ENCODE data around the gene C19orf53.
A peak's percentile ranks its signal among the peaks of the same experiment; 100 is the strongest.
"Not testable (repeated sequence)": the region's sequence is repeated elsewhere in the genome, so short reads cannot be mapped to it uniquely, and the experiment has no call there.

The C19orf53 gene

DNA sequence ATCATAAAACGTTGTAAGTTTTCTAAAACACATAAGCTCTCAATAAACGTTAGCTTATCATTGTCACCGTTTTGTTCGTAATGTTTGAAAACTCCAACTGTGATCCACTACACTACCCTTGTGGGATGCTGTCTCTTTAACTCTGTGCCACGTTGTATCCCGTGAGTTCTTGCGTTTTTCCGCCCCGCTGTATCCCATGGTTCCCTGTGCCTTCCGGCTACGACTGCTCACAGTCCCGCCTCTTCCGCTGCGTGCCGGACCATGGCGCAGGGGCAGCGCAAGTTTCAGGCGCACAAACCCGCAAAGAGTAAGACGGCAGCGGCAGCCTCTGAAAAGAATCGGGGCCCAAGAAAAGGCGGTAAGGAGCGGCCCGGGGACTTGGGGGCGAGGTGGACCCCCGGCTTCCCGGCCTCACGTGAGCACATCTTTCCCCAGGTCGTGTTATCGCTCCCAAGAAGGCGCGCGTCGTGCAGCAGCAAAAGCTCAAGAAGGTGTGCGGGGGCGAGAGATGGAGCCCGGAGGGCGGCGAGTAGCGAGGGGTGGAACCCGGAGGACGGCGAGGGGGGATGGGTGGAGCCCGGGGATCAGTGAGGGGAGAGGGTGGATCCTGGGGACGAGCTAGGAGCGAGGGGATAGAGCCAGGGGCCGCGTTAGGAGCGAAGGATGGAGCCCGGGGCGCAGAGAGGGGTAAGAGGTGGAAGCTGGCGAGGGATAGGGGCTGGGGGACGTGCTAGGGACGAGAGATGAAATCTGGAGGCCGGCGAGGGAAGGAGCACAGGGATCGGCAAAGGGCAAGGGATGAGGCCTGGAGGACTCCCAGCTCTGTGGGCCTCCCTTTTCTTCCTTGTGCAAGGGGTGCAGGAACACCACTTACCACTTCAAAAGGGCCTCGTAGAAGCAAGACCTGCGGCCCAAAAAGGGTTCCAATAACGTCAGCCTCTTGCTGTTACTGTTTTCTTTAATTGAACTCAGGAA lies at the start of gene C19orf53:
Gene C19orf53 (plus strand): TSS at position 240 of the 975 bp plus-strand sequence. CDS start 22 bp downstream, at position 262.
- peak; percentile 71 to 83 for DNase-seq

DNA sequence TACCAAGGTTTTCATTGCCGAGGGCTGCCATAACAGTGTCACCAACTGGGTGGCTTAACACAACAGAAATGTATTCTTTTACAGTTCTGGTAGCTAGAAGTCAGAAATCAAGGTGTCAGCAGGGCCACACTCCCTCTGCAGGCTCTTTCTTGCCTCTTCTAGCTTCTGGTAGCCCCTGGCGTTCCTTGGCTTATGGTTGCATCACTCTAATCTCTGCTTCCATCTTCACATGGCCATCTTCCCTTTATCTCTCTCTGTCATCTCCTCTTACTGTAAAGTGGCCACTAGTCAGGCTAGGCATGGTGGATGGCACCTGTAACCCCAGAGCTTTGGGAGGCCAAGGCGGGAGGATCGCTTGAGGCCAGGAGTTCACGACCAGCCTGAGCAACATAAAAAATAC lies 47.9 kb upstream of the C19orf53 start:
- no peak for DNase-seq

DNA sequence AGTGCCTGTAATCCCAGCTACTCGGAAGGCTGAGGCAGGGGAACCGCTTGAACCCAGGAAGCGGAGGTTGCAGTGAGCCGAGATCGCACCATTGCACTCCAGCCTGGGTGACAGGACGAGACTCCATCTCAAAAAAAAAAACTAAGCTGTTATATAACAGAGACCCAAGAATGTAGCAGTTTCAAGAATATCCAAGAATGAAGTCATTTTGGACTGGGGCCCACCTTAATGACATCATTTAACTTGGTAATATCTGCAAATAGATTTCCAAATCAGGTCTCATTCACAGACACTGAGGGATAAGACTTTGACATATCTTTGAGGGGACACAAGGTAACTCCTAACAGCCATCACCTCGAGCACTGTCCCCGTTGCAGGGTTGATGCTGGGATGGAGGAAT lies 46.5 kb upstream of the C19orf53 start:
- no peak for DNase-seq

DNA sequence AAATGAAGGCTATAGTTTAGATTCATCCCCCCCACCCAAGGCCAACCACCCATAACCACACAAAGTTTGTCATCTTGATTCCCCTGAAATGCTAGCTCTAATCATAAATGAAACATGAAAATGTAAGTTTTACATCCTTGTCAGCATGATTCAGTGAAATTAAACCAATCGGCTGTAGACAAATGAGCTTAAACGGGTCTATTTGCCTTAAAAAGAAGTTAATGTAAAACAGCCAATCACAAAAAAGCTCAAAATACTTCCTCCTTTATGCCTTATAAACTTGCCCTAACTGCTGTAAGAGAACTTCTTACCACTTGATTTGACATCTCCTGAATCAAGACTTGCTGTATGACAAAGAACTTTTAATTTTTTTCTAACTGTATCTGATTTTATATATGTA lies 44.4 kb upstream of the C19orf53 start:
- no peak for DNase-seq

DNA sequence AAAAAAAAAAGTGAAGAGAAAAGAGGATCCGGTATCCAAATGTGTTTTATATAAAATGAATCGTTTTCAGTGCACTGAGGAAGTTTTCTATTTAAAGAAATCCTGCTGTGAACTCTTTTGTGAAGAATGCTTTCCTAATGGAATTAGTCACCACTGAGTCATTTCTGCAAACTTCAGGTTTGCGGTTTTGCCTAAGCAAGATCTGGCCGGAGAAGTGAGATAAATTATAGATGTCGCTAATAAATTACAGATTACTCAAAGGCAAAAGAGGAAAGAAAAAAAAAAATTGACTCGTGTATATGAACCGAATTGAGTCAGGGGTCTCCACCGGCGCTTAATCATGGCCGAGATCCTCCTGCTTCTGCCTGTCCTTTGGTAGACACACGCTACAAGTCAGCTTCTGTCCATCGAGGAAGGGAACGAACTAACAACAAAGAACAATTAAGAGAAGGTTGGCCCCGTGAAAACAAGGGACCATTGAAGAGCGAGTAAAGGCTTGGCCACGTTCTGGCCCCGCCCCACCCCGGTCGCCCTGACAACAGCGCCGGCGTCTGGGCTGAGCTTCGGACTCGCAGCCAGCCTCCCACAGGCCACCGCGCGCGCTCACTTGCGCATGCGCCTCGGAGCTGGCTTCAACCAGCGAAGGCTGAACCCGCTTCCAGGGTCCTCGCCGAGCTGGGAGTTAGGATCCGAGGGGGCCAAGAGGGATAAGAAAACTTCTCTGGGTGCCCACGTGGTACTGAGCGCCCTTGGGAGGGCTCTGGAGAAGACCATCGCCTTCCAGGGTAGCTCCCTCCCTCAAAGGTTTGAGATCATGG lies 42.9 kb upstream of the C19orf53 start:
- DNase-seq = peak; percentile 93 to 95

DNA sequence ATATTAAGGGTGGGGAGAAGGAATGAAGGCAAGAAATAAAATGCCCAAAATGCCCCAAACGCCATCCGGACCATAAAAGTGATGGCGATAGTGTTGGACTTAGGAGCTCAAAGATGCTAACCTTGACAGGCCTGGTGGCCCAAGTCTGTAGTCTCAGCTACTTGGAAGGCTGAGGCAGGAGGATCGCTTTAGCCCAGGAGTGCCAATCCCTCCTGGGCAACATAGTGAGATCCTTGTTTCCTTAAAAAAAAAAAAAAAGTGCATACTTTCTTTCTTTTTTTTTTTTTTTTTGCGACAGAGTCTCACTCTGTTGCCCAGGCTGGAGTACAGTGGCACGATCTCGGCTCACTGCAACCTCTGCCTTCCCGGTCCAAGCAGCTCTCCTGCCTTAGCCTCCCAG lies 41.9 kb upstream of the C19orf53 start:
- no peak for DNase-seq

DNA sequence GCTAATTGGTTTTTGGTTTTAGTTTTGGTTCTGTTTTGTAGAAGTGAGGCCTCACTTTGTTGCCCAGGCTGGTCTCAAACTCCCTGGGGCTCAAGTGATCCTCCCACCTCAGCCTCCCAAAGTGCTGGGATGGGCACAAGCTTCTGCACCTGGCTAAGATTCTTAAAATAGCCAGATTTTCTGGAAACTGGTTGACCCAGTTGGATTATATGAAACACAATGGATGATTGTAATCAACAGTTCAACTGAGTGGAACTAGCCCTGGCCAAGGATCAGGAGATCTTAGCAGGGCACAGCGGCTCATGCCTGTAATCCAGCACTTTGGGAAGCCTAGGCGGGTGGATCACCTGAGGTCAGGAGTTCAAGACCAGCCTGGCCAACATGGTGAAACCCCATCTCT lies 39.5 kb upstream of the C19orf53 start:
- no peak for DNase-seq

DNA sequence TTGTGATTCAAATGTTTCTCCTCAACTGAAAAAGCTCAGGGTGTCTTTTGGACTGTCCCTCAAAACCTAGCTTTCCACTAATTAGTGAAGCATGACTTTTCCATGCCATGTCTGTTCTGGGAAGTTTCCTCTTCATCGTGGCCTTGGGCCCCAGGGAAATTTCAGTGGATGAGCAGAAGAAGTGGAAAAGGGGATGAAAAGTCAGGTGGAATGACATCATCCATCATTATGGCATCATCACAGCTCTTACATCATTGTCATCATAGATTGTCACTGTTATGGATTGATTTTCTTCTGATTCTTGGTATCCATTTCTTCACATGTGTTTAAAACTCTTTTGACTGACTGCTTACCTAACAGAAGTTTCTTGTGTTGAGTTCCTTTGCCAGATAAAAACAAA lies 36.2 kb upstream of the C19orf53 start:
- DNase-seq = no peak

DNA sequence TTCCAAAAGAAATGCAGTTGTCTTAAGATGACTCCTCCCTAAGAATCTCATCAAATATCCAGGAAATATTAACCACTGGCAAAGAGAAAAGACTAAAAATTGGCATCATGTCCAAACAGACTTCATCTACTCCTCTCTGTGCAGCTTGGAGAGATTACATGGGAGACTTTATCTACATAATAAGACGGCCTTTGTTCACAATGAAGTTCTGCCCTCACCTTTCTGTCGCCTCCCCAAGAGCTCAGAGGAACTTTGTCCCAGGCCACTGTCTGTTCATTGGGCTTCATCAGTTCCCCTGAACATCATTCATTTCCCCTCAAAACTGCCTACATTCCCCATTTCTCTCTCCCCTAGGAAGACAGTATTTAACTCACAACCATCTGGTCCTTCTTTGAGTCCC lies 32.4 kb upstream of the C19orf53 start:
- DNase-seq = no peak

DNA sequence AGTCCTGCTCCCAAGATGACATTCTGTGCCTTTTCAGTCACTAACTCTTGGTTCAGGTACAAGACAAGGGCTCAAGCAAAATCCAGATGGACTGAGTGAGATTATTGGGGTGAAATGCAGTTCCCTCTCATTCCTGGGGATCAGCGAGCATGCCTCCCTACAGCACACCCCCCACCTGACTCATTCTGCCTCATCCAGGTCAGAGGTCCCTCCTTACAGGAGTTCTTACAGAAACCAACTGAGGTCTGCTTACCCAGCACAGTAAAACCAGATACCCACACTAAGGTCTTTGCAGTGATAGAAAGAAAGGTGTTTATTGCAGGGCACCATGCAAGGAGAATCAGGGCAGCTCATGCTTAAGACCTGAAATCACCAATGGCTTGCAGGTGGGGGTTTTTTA lies 31.5 kb upstream of the C19orf53 start:
- no peak for DNase-seq

DNA sequence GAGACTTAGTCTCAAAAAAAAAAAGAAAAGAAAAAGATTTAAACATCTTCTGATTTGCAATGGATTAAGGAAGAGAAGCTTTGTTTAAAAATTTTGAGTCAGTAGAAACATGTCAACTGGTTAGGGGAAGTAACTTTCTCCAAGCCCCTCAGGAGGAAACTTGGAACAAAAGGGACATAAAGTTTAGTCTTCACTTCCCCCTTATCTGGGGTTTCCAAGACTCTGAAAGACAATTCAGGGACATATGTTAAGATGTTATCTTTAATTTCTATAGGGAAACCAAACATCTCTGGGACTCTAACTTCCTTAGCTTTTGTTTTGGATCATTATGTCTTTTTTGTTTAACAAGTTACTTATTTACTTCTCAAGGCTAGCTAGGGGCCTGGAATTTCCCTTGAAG lies 30.1 kb upstream of the C19orf53 start:
- DNase-seq = no peak

DNA sequence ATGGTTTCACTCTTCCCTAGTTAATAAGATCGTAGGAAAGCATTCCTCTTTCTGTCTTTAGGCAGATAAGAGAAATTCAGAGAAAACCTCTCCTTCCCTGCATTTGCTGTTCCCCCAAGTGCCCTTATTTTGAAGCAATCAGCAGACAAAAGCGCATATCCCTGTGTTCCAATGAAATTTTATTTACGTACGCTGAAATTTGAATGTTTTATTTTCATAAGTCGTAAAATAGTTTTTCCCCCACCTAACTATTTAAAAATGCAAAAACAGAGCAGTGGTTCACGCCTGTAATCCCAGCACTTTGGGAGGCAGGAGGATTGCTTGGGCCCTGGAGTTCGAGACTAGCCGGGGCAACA lies 27.2 kb upstream of the C19orf53 start:
- no peak for DNase-seq

DNA sequence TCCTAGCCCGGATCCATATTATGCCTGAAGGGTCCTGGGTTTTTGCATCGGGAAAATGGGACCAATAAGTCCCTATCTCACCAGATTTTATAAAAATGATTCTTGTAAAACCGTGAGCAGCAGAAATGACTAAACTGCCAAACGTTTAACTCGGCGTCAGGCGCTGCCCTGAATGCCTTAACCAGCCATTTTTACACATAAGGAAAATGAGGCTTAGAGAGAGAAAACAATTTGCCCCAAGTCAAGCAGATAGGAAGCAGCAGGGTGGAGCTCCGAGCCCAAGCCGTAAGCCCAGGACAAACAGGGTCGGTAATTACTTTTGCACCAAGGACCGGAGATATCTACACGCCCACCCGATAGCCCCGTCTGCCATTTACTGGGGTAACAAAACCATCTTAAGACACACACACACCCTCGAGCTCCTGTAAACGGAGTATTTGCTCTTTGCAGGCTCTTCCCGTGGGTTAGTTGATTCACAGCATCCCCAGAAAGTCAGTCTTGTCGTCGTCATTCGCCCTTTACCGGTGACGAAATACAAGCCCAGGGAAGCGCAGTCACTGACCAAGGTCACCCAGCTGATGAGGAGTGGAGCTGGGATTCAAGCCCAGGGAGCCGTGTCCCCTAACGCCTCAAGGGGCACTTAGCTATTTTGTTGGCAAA lies 26.0 kb upstream of the C19orf53 start:
- peak; percentile 7 to 22 for DNase-seq

DNA sequence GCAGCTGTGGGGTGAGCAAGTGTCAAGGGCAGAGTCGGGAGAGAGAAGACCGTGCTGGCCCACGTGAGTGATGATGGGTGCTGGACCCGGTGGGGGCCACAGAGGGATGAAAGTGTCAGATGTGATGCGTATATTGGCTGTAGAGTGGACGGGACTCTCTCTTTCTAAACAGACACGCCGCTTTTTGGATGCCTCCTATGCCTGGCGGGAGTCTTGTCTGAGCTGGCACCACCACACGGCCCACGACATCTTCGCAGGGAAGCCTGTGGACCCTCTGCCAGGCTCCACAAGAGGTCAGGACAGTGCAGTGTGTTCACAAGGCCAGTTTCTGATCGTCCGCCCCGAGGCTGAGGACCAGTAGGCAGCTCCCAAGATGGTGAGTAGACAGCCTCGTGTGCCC lies 22.8 kb upstream of the C19orf53 start:
- DNase-seq = no peak

DNA sequence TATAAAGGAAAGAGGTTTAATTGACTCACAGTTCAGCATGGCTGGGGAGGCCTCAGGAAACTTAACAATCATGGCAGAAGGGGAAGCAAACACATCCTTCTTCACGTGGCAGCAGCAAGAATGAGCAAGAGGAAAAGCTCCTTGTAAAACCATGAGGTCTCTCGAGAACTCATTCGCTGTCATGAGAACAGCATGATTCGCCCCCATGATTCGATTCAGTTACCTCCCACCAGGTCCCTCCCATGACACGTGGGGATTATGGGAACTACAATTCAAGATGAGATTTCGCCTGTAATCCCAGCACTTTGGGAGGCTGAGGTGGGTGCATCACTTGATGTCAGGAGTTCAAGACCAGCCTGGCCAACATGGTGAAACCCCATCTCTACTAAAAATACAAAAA lies 20.6 kb upstream of the C19orf53 start:
- not testable (repeated sequence) for DNase-seq

DNA sequence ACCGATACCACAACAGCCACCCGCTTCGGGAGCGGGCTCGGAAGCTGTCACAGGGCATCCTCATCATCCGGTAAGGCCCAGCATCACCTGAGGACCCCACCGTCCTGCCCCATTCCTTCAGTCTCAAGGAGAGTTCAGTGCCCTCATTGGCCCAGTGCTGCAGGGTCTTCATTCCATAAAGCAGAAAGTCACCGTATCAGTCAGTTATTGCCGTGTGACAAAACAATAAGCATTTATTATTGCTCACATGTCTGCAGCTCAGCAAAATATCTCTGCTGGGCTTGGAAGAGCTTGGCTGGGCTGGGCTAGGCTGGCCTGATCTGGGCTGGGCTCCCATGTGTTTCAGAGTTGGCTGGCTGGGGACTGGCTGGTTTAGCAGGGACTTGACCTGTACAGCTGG lies 18.0 kb upstream of the C19orf53 start:
- DNase-seq = no peak

DNA sequence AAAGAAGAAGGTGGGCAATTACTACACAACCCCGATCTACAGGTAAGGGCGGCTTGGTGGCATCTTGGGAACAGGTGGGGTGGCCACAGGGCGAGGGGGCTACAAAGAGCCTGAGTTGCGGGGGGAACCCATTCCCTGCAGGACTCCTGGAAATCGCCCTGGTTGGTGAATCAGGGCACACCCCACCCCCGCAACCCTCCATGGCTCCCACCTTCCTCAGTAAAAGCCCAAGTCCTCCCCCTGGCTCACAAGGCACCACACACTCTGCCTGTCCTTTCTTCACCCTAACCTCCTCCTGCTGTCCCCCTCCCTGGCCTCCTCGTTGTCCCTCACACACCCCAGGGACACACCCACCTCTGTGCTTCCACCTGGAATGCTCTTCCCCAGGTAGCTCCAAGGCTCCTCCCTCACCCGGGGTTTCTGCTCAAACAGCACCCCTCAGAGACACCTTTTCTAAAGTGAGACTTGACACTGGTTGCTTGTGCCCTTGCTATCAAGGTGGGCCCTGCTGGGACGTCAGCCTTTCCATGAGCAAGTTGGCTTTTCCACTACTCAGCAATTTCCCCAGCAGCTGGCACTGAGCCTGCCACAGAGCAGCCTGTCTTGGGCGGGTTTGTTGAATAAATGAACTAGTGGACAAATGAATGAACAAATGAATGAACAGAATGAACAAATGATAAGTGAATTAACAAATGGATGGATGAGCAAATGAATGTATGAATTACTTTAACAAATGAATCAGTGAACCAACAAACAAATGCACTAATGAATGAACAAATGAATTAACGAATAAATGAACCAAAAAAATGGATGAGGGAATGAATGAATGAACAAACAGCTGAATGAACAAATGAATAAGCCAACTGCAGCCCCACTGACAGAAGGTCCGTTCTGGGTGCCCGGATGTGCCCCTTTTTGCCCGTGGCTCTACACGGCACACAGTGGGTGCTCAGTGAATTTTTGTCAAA lies 16.2 kb upstream of the C19orf53 start:
- DNase-seq = no peak

DNA sequence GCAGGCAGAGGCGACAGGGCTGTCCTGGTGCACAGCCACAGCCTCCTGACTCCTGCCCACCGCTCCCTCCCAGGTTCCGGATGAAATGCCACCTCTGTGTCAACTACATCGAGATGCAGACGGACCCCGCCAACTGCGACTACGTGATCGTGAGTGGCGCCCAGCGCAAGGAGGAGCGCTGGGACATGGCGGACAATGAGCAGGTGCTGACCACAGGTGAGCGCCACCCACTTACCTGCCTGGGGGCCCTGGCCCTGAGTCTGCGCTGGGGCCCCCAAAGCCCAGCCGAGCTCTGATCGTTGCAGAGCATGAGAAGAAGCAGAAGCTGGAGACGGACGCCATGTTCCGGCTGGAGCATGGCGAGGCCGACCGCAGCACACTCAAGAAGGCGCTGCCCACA lies 15.5 kb upstream of the C19orf53 start:
- DNase-seq = no peak

DNA sequence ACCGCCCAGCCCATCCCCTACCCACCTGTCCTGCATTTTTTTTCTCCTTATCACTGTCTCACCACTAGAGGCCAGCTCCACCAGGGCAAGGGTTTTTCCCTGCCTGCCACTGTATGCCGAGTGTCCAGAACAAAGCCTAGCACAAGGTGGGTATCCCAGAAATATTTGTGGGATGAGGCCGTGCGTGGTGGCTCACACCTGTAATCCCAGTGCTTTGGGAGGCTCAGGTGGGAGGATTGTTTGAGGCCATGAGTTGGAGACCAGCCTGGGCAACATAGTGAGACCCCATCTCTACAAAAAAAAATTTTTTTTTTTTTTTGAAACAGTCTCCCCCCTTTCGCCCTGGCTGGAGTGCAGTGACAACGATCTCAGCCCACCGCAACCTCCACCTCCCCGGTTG lies 12.8 kb upstream of the C19orf53 start:
- DNase-seq = no peak

DNA sequence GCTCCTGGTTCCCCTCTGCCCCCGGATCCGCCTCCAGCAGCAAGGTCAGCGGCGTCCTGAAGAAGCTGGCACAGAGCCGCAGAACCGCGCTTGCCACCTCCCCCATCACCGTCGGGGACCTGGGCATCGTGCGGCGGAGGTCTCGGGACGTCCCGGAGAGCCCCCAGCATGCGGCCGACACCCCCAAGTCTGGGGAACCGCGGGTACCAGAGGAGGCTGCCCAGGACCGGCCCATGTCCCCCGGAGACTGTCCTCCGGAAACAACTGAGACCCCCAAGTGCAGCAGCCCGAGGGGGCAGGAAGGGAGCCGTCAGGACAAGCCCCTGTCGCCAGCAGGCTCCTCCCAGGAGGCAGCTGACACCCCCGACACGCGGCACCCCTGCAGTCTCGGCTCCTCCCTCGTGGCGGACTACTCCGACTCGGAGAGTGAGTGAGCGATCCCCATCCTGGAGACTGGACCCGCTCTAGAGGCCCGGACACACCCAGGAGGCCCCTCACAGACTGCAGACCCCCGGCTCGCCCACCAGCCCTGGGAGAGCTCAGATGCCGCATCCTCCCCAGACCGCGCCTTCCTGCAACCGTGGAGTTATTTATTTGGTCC lies 11.5 kb upstream of the C19orf53 start:
- no peak for DNase-seq

DNA sequence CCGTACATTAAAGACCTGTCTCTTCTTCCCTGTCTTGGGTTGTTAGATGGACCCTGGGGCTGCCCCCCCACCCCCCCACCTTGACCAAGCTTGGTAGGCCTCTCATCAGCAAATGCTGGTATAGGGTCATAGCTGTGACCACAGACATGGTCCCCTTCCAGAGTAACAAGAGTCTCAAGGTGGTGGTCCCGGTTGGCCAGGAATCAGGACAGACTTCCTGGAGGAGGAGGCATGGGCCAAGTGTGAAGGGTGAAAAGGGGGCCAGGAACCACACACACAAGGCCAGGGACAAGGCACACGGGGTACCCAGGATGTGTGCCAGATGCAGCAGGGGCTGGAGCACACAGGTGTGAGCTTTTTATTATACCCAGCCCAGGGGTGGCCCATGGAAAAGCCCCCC lies 11.0 kb upstream of the C19orf53 start:
- no peak for DNase-seq
